ENCODE data around the gene NAIF1.
"Not testable (repeated sequence)": the region's sequence is repeated elsewhere in the genome, so short reads cannot be mapped to it uniquely, and the experiment has no call there.

NAIF1 gene

GRCh38 chr9:128024761-128025308 is 42.3 kb downstream of the NAIF1 start:
- DNase-seq: no peak

DNA sequence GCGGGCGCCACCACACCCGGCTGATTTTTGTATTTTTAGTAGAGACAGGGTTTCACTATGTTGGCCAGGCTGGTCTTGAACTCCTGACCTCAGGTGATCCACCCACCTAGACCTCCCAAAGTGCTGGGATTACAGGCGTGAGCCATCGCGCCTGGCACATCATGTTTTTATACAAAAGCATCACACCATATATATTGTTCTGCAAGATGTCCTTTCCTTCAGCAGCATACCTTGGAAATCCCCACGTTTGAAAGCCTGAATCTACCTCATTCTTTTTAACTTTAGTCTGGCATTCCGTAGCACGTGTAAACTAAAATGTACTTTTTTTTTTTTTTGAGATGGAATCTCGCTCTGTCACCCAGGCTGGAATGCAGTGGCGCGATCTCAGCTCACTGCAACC is 43.4 kb downstream of the NAIF1 start:
- not testable (repeated sequence) for DNase-seq

DNA sequence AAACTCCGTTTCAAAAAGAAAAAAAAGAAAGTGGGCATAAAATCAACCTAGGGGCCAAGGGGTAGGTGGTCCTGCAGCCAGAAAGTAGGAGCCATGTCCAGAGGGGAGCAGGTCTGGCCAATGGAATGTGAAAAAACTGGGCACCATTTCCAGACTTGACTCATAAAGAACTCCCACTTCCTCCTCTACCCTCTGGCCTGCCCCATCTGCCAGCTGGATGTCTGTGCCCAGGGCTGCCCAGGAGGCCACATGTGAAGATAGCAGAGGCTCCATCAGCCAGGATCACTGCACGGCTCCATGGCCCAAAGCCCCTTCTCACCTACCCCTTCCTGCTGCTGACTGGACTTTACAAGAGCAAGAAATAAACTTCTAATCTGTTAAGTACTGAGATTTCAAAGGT is 44.2 kb downstream of the NAIF1 start:
- no peak for DNase-seq

- DNase-seq: no peak
Measured at GRCh38 chr9:128021098-128021497, 46.0 kb downstream of the NAIF1 start.

- DNase-seq: no peak
Measured at GRCh38 chr9:128020692-128021091, 46.4 kb downstream of the NAIF1 start.

DNA sequence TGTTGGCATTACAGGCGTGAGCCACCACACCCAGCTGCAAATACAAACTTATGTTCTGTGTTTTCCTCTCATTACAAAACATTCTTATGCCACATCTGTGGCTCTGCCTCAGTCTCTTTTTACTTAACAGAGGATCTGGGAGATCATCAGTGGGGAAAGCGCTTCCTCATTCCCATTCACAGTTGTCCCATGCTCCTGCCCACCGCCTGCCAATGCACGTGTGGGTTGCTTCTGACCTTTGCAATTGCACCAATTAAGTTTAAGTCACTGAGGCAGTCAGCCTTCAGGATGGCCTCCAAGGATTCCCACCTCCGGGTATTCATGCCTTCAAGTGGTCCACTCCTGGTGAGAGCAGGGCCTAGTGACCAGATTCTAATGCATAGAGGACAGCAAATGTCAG is 51.4 kb downstream of the NAIF1 start:
- no peak for DNase-seq

All from NCI-H1417 (cell line).